ENCODE measurements around the gene MBD4. TPM values are rescaled to one million over a fixed set of nuclear protein-coding genes. Genes with fewer than 3 reads are reported as not detected.
"Not testable (repeated sequence)": the region's sequence is repeated elsewhere in the genome, so short reads cannot be mapped to it uniquely, and the experiment has no call there.

MBD4 gene
- total RNA-seq, 2 experiments from 2014 or later, result 38.9 to 44.5 TPM

- no peaks in the 10 kb centered on the region for H3K4me1 Mint-ChIP-seq (ENCODE audit: low read depth)
- DNase-seq, result no peak
- ChIA-PET POLR2A (interaction anchor here (0.9 to 1.3 kb wide), 3 partner anchors 8 to 17 kb away, joined by 3 to 7 read pairs (median 3); no protein-coding TSS in a partner anchor), CTCF (interaction anchor here (1.6 kb wide), 1 partner anchor 34 kb away, joined by 4 read pairs; no protein-coding TSS in a partner anchor)
- no peak for ATAC-seq
- intact Hi-C loops (cut with micrococcal nuclease), result no loop called here
- no peak for TF ChIP-seq CTCF (IDR thresholded peaks at IDR 0.05)
- no peak overlapping the region for H3K4me3 Mint-ChIP-seq
- no peaks in the 10 kb centered on the region for H3K27me3 Mint-ChIP-seq
- H3K36me3 Mint-ChIP-seq (ENCODE audit: low read depth), result no peaks in the 10 kb centered on the region
- H3K9me3 Mint-ChIP-seq, result no peaks in the 10 kb centered on the region
- H3K27ac Mint-ChIP-seq, result no peak overlapping the region
Observed at GRCh38 chr3:129417326-129417725, 22.4 kb downstream of the MBD4 start.

GRCh38 chr3:129416415-129416814 lies 23.3 kb downstream of the MBD4 start:
- Mint-ChIP-seq H3K36me3 (ENCODE audit: low read depth) (no peaks in the 10 kb centered on the region), H3K27ac (no peak overlapping the region), H3K4me3 (no peak overlapping the region), H3K4me1 (ENCODE audit: low read depth) (no peaks in the 10 kb centered on the region), H3K27me3 (no peaks in the 10 kb centered on the region), H3K9me3 (no peaks in the 10 kb centered on the region)
- ChIA-PET CTCF (no interaction called here), POLR2A (no interaction called here)
- ATAC-seq (no peak), DNase-seq (no peak)
- TF ChIP-seq CTCF (IDR thresholded peaks at IDR 0.05), result no peak
- intact Hi-C loops (cut with micrococcal nuclease), result no loop called here

GRCh38 chr3:129415830-129416229 lies 23.9 kb downstream of the MBD4 start:
- ChIA-PET POLR2A (no interaction called here), CTCF (interaction anchor here (1.7 kb wide), 1 partner anchor 33 kb away, joined by 6 read pairs; no protein-coding TSS in a partner anchor)
- Mint-ChIP-seq H3K27me3 (no peaks in the 10 kb centered on the region), H3K36me3 (ENCODE audit: low read depth) (no peaks in the 10 kb centered on the region), H3K9me3 (no peaks in the 10 kb centered on the region), H3K27ac (no peak overlapping the region), H3K4me3 (no peak overlapping the region), H3K4me1 (ENCODE audit: low read depth) (no peaks in the 10 kb centered on the region)
- no peak for TF ChIP-seq CTCF (IDR thresholded peaks at IDR 0.05)
- DNase-seq, result no peak
- intact Hi-C loops (cut with micrococcal nuclease), result no loop called here
- ATAC-seq, result no peak

GRCh38 chr3:129415378-129415777 lies 24.4 kb downstream of the MBD4 start:
- ChIA-PET POLR2A (interaction anchor here (0.5 kb wide), 1 partner anchor 42 kb away, joined by 3 read pairs; no protein-coding TSS in a partner anchor), CTCF (interaction anchor here (1.7 kb wide), 1 partner anchor 32 kb away, joined by 6 read pairs; no protein-coding TSS in a partner anchor)
- Mint-ChIP-seq H3K27me3 (no peaks in the 10 kb centered on the region), H3K9me3 (no peaks in the 10 kb centered on the region), H3K27ac (no peak overlapping the region), H3K36me3 (ENCODE audit: low read depth) (no peaks in the 10 kb centered on the region), H3K4me3 (no peak overlapping the region), H3K4me1 (ENCODE audit: low read depth) (no peaks in the 10 kb centered on the region)
- no peak for DNase-seq
- no peak for TF ChIP-seq CTCF (IDR thresholded peaks at IDR 0.05)
- ATAC-seq, result no peak
- intact Hi-C loops (cut with micrococcal nuclease), result no loop called here

- no peaks in the 10 kb centered on the region for H3K36me3 Mint-ChIP-seq (ENCODE audit: low read depth)
- DNase-seq (no peak), ATAC-seq (no peak)
- no peak overlapping the region for H3K27ac Mint-ChIP-seq
- H3K4me1 Mint-ChIP-seq (ENCODE audit: low read depth), result no peaks in the 10 kb centered on the region
- TF ChIP-seq CTCF (IDR thresholded peaks at IDR 0.05), result no peak
- no peaks in the 10 kb centered on the region for H3K27me3 Mint-ChIP-seq
- H3K4me3 Mint-ChIP-seq, result no peak overlapping the region
- intact Hi-C loops (cut with micrococcal nuclease), result no loop called here
- ChIA-PET CTCF (interaction anchor here (0.6 to 1.8 kb wide), 5 partner anchors 14 to 396 kb away, joined by 4 to 11 read pairs (median 6); no protein-coding TSS in a partner anchor), POLR2A (interaction anchor here (1.2 kb wide), 1 partner anchor 14 kb away, joined by 4 read pairs; no protein-coding TSS in a partner anchor)
- no peaks in the 10 kb centered on the region for H3K9me3 Mint-ChIP-seq
Observed at GRCh38 chr3:129413687-129414506, 25.9 kb downstream of the MBD4 start.

GRCh38 chr3:129413238-129413637 lies 26.5 kb downstream of the MBD4 start:
- CTCF ChIA-PET, result interaction anchor here (1.7 to 1.8 kb wide), 2 partner anchors 14 to 30 kb away, joined by 6 to 11 read pairs; no protein-coding TSS in a partner anchor
- DNase-seq; H3K36me3 Mint-ChIP-seq (ENCODE audit: low read depth); ATAC-seq; H3K27ac Mint-ChIP-seq; H3K9me3 Mint-ChIP-seq; H3K4me3 Mint-ChIP-seq; intact Hi-C loops (cut with micrococcal nuclease); H3K4me1 Mint-ChIP-seq (ENCODE audit: low read depth); H3K27me3 Mint-ChIP-seq: not testable (repeated sequence)
- POLR2A ChIA-PET, result interaction anchor here (1.0 kb wide), 1 partner anchor 13 kb away, joined by 3 read pairs; no protein-coding TSS in a partner anchor

All from activated CD8-positive, alpha-beta T cell treated with anti-CD3 and anti-CD28 coated beads for 36 hours (primary cell).